B cell (primary cell): Measurements from ENCODE around the gene SLC13A4.

Experiments
- CTCF ChIP-seq: fragments of 200-600 bp; IDR thresholded peaks from one replicate; pipeline ENCODE4 v1.8.0; 2022; ENCODE audit warnings: antibody characterized with exemption, mild to moderate bottlenecking
- EZH2 ChIP-seq: IDR thresholded peaks from 2 replicates; pipeline ENCODE4 v1.6.1; 2012; ENCODE audit warnings: borderline replicate concordance, low read depth, mild to moderate bottlenecking, moderate library complexity, low read length; ENCODE audit not compliant: insufficient read depth, poor library complexity, severe bottlenecking

DNA sequence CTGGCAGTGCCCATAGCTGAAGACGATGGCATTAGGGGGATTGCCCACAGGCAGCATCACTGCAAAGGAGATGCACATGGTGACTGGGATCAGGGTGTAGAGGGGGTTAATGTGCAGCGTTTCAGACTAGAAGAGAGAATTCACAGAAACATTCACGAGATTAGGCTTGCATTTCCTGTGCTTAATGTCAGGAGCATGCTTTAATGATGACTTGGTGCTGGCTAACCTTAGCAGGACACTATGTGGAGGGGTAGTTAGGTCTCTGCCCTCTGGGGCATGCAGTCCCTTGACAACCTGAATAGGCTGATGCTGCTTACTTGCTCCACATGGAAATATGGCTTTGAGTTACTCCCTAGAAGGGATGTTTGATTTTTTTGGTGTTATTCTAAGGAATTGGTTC, 43.9 kb downstream of the SLC13A4 start:
- no peak for TF ChIP-seq CTCF
- TF ChIP-seq EZH2 = no peak
